Measurements from ENCODE around the gene NKD2. TPM values are rescaled to one million over a fixed set of nuclear protein-coding genes. Genes with fewer than 3 reads are reported as not detected.
"Not testable (repeated sequence)": the region's sequence is repeated elsewhere in the genome, so short reads cannot be mapped to it uniquely, and the experiment has no call there.

NKD2 gene
- not detected in 2 replicates for total RNA-seq (2014; rRNA removed; shearing (Covaris generic))
- polyA plus RNA-seq (2015; cell fraction: cytosol; rRNA removed) = 0.14 and 0.34 TPM in 2 replicates
- 0.23 and 0.58 TPM in 2 replicates for polyA plus RNA-seq (2015; cell fraction: nucleus; rRNA removed)

GRCh38 chr5:1008451-1009358 is at the start of gene NKD2:
NKD2 (plus strand) TSS chr5:1008802; CDS start chr5:1009058, 256 bp downstream.
- DNase-seq (ENCODE audit: low read depth) = no peak

- no peak for DNase-seq (ENCODE audit: low read depth)
Observed at GRCh38 chr5:959581-960531, 48.7 kb upstream of the NKD2 start.

GRCh38 chr5:960551-960950 is 48.1 kb upstream of the NKD2 start:
- DNase-seq (ENCODE audit: low read depth) = no peak

- DNase-seq (ENCODE audit: low read depth) = no peak
Observed at GRCh38 chr5:961002-961710, 47.4 kb upstream of the NKD2 start.

GRCh38 chr5:961711-962240 is 46.8 kb upstream of the NKD2 start:
- DNase-seq (ENCODE audit: low read depth) = no peak

GRCh38 chr5:962386-962785 is 46.2 kb upstream of the NKD2 start:
- no peak for DNase-seq (ENCODE audit: low read depth)

GRCh38 chr5:962801-963200 is 45.8 kb upstream of the NKD2 start:
- DNase-seq (ENCODE audit: low read depth) = no peak

- no peak for DNase-seq (ENCODE audit: low read depth)
Observed at GRCh38 chr5:963310-963672, 45.3 kb upstream of the NKD2 start.

- DNase-seq (ENCODE audit: low read depth) = no peak
Observed at GRCh38 chr5:963673-964531, 44.7 kb upstream of the NKD2 start.

GRCh38 chr5:964821-965220 is 43.8 kb upstream of the NKD2 start:
- no peak for DNase-seq (ENCODE audit: low read depth)

- DNase-seq (ENCODE audit: low read depth) = no peak
Observed at GRCh38 chr5:965604-966344, 42.8 kb upstream of the NKD2 start.

GRCh38 chr5:966345-966710 is 42.3 kb upstream of the NKD2 start:
- no peak for DNase-seq (ENCODE audit: low read depth)

GRCh38 chr5:966941-967340 is 41.7 kb upstream of the NKD2 start:
- DNase-seq (ENCODE audit: low read depth) = no peak

GRCh38 chr5:968881-969280 is 39.7 kb upstream of the NKD2 start:
- DNase-seq (ENCODE audit: low read depth) = no peak

- DNase-seq (ENCODE audit: low read depth) = no peak
Observed at GRCh38 chr5:969408-969839, 39.2 kb upstream of the NKD2 start.

GRCh38 chr5:972575-972974 is 36.0 kb upstream of the NKD2 start:
- DNase-seq (ENCODE audit: low read depth) = not testable (repeated sequence)

- no peak for DNase-seq (ENCODE audit: low read depth)
Observed at GRCh38 chr5:976849-977751, 31.5 kb upstream of the NKD2 start.

GRCh38 chr5:978054-978453 is 30.5 kb upstream of the NKD2 start:
- DNase-seq (ENCODE audit: low read depth) = no peak

Data from HT1080 (cell line).